Activated T-helper 1 cell treated with anti-CD3 and anti-CD28 coated beads, Interleukin-12 subunit alpha, Interleukin-12 subunit beta, Interleukin-2, Interleukin-4 antibody, amounts not matched to agents 30 ng/mL and 10 ng/mL and 1 ng/mL, durations not matched to agents 14 hours and 24 hours and 36 hours (primary cell): ENCODE measurements around the gene CD59. TPM values are rescaled to one million over a fixed set of nuclear protein-coding genes. Genes with fewer than 3 reads are reported as not detected.
"Not testable (repeated sequence)": the region's sequence is repeated elsewhere in the genome, so short reads cannot be mapped to it uniquely, and the experiment has no call there.

Source experiments
- DNase-seq: peaks from one replicate; pipeline ENCODE4 v3.0.0; 2021; ENCODE audit warnings: low spot score
- H3K27ac Mint-ChIP-seq: one replicate; pipeline ENCODE4 v1.8.0; 2021; ENCODE audit warnings: mild to moderate bottlenecking, mixed read lengths
- H3K27me3 Mint-ChIP-seq: one replicate; pipeline ENCODE4 v1.8.0; 2022; ENCODE audit warnings: mild to moderate bottlenecking, moderate library complexity, mixed read lengths; ENCODE audit not compliant: insufficient read depth
- H3K36me3 Mint-ChIP-seq: one replicate; pipeline ENCODE4 v1.8.0; 2021; ENCODE audit warnings: low read depth, mixed read lengths
- H3K4me1 Mint-ChIP-seq: one replicate; pipeline ENCODE4 v1.8.0; 2021; ENCODE audit warnings: low read depth, mixed read lengths
- H3K4me3 Mint-ChIP-seq: one replicate; pipeline ENCODE4 v1.8.0; 2021; ENCODE audit warnings: mild to moderate bottlenecking, moderate library complexity, mixed read lengths
- H3K9me3 Mint-ChIP-seq: one replicate; pipeline ENCODE4 v1.8.0; 2021; ENCODE audit warnings: mixed read lengths
- intact Hi-C: fragments of 100-400 bp; cut with micrococcal nuclease; formaldehyde crosslinking; loops from one replicate; pipeline ENCODE4 v1.15.1; 2024
- total RNA-seq: library from RNA; stranded (reverse); gene quantifications from 2 replicates; pipeline ENCODE4 v1.2.3, GENCODE V29; 2022

The CD59 gene
- total RNA-seq, 1 donor from 2014 or later: 143 TPM

DNA sequence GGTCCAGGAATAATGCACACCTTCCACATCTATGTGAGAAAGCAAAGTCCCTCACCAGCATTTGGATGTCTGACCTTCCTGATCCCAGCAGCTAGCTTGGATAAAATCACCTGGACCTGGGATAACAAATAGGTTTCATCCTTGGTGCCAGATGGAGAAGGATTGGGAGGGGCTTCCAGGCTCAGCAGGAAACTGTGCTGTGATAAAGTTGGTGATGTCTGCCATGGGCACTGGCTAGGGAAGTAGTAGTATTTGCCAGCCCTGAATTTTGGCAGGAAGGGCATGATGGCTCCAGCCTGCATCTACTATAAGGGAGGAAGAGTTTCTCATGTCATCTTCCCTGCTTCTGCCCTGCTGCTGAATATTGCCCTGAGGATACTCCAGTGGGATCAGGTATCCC, 73.1 kb downstream of the CD59 start:
- H3K4me3 Mint-ChIP-seq: no peak overlapping the region
- no peak overlapping the region for H3K27ac Mint-ChIP-seq
- no peak for DNase-seq
- no peaks in the 10 kb centered on the region for H3K4me1 Mint-ChIP-seq
- intact Hi-C loops: no loop called here
- no peaks in the 10 kb centered on the region for H3K36me3 Mint-ChIP-seq
- no peaks in the 10 kb centered on the region for H3K9me3 Mint-ChIP-seq
- H3K27me3 Mint-ChIP-seq: peaks cover 12% of the 10 kb centered on the region

DNA sequence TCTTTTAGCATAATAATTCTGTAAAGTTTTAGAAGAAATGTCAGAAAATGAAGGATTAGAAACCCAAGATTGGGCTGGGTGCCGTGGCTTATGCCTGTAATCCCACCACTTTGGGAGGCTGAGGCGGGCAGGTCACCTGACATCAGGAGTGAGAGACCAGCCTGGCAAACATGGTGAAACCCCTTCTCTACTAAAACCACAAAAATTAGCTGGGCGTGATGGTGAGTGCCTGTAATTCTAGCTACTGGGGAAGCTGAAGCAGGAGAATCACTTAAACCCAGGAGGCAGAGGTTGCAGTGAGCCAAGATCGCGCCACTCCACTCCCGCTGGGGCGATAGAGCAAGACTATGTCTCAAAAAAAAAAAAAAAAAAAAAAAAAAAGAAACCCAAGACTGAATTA, 74.7 kb downstream of the CD59 start:
- H3K4me1 Mint-ChIP-seq, H3K9me3 Mint-ChIP-seq, DNase-seq, H3K36me3 Mint-ChIP-seq, intact Hi-C loops, H3K27ac Mint-ChIP-seq, H3K4me3 Mint-ChIP-seq: not testable (repeated sequence)
- peaks cover 12% of the 10 kb centered on the region for H3K27me3 Mint-ChIP-seq

DNA sequence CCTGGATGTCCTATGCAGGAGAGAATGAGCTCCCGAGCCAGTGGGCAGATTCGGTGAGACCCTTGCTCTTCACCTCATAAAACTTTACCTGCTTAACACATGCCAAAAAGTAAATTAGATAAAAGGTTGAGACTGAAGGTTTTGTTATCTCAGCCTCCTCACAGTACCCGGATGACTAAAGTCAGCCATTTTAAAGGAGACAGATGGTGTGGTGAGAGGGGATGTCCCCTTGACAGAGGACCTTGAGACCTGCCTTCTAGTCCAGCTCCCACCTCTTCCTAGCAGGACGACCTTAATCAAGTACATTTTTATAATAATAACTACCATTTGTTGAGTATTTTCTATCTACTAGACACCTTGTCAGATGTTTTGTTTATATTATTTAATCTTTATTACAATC, 75.3 kb downstream of the CD59 start:
- no peaks in the 10 kb centered on the region for H3K9me3 Mint-ChIP-seq
- H3K4me3 Mint-ChIP-seq: no peak overlapping the region
- peaks cover 11% of the 10 kb centered on the region for H3K27me3 Mint-ChIP-seq
- no peaks in the 10 kb centered on the region for H3K4me1 Mint-ChIP-seq
- H3K27ac Mint-ChIP-seq: no peak overlapping the region
- no peaks in the 10 kb centered on the region for H3K36me3 Mint-ChIP-seq
- intact Hi-C loops: no loop called here
- DNase-seq: no peak

DNA sequence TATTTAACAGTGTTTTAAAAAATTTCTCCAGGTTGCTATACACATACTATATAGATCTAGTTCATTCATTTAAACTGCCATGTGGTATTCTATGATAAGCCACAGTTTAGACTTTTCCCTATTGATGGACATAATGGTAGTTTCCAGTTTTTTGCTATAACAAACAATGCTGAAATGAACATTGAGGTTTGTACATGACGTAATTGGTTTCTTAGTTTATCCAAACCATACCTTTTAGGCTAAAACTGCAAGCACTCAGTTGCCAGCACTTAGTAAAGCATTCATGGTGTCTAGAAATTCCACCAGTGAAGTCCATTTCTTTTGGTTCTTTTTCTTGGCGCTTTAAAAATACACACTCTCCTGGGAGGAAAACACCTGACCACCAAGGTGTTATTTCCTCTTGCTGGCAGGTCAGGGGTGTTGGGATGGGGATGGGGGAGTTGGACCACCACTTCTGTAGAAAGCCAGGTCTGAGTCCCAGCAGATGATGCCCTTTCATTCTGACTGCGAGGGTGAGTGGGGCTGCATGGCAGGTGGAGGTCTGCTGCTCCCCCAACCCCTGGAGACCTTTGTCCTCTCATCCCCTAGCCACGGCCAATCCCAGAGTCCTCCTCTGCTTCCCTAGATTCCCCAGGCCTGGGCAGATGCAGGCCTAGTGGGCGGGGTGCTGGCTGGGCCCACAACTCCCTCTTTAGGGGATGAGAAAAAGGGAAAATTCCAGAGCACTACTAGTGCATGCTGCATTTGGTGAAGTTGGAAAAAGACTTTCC, 76.7 kb downstream of the CD59 start:
- H3K27ac Mint-ChIP-seq: no peak overlapping the region
- peaks cover 9% of the 10 kb centered on the region for H3K27me3 Mint-ChIP-seq
- no peaks in the 10 kb centered on the region for H3K4me1 Mint-ChIP-seq
- no peaks in the 10 kb centered on the region for H3K36me3 Mint-ChIP-seq
- no peak for DNase-seq
- H3K4me3 Mint-ChIP-seq: no peak overlapping the region
- no peaks in the 10 kb centered on the region for H3K9me3 Mint-ChIP-seq
- intact Hi-C loops: no loop called here

DNA sequence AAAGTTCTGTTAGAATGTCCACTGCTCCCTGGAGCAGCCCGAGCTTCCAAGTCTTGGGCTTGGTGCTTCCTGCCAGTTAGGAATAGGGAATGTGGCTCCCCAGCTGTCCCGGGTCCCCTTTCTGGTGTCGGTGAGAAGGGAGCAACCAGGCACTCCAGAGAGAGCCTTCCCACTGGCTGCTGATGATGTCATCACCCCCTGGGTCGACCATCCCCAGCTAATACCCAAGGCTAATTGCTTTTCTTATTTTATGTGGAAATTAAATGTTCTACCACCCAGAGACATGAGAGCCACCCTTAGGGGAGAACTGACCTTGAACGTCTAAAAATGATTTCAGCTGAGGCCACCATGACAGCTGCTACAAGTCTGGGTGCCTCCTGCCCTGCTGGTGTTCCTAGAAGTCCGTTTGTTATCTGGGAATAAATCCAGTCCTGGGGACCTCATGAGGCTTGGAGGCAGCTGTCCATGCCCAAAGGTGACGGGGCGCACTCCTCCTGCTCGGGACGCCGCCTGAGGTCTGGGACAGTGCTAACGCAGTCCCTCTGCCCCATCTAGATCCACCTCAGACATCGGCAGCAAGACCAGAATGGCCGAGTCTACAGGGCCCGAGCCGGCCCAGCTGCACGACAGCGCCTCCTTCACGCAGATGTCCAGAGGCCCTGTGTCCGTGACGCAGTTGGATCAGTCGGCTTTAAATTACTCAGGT, 77.9 kb downstream of the CD59 start:
- DNase-seq: no peak
- H3K27ac Mint-ChIP-seq: no peak overlapping the region

DNA sequence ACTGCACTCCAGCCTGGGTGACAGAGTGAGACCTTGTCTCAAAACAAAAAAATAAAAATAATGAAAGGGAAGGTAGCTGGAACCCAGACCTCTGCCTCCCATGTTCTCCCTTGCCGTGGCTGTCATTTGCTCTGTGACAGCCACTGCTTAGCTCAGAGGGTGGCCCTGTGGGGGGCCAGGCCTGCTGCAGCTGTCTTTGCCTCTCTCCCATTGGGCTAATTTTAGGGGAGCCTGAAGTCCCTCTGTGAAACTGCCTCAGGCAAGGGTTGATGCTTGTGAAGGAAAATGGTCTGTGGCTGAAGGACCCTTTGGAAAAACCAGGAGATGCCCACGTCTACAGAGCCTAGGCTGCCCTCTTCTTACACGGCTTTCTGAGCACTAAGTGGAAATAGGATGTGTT, 78.5 kb downstream of the CD59 start:
- Mint-ChIP-seq H3K36me3 (no peaks in the 10 kb centered on the region), H3K27me3 (peaks cover 6% of the 10 kb centered on the region), H3K4me3 (no peak overlapping the region), H3K9me3 (no peaks in the 10 kb centered on the region), H3K4me1 (no peaks in the 10 kb centered on the region), H3K27ac (no peak overlapping the region)
- intact Hi-C loops: no loop called here
- DNase-seq: no peak

More for the DNA sequence above, 77.9 kb downstream of the CD59 start:
- no peaks in the 10 kb centered on the region for H3K4me1 Mint-ChIP-seq
- no peaks in the 10 kb centered on the region for H3K9me3 Mint-ChIP-seq
- H3K36me3 Mint-ChIP-seq: no peaks in the 10 kb centered on the region
- intact Hi-C loops: no loop called here
- peaks cover 6% of the 10 kb centered on the region for H3K27me3 Mint-ChIP-seq
- H3K4me3 Mint-ChIP-seq: no peak overlapping the region

DNA sequence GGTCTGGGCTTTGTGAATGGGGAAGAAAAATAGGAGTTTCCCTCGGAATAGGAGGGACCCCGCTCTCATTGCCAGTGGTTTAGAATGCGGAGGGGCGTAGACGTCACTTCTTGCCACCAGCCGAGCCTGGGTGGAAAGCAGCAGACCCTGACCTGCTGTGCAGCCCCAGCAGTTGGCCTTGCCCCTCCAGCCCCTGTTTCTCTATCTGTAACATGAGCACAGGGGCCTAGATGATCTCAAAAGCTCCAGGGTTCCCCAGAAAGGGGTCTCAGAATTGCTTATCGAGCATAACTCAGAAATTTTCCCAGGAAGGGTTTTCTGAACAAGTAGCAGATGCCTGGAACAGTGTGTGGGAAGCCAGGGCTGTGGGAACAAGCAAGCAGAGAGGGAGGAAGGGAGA, 79.5 kb downstream of the CD59 start:
- H3K27ac Mint-ChIP-seq: no peak overlapping the region
- no peaks in the 10 kb centered on the region for H3K9me3 Mint-ChIP-seq
- H3K4me3 Mint-ChIP-seq: no peak overlapping the region
- DNase-seq: no peak
- no peaks in the 10 kb centered on the region for H3K36me3 Mint-ChIP-seq
- intact Hi-C loops: no loop called here
- peaks cover 6% of the 10 kb centered on the region for H3K27me3 Mint-ChIP-seq
- no peaks in the 10 kb centered on the region for H3K4me1 Mint-ChIP-seq

DNA sequence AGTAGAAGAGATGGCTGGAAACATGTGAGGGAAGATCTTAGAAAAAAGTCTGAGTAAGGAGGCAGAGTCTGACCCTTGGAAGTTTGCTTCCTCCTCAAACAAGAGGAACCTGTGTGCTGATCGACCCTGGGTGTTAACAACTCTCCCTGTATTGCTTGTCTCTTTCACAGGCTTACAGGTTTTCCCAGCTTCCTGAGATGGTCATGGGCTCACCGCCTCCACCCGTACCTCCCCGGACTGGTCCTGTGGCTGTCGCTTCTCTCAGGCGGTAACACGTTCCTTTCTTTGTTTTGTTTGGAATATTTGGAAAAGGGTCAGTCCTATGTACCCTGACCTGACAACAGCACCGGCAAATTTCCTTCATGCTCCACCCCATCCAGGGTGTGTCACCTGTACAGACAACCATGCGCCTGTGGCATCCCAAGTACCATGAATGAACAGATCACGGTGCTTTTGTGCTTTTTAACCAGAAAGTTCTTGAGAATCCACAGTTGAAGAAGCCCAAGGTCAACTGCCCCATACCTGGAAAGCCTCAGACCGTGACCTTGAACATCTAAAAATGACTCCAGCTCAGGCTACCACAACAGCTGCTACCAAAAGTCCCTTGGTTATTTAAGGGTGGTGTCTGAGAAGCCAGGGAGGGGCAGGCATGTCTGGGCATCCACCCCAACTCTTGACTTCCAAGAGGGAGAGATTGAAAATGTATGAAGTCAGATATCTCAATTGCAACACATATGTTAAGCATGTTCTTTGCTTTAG, 80.2 kb downstream of the CD59 start:
- H3K9me3 Mint-ChIP-seq: no peaks in the 10 kb centered on the region
- no peak overlapping the region for H3K27ac Mint-ChIP-seq
- no peak overlapping the region for H3K4me3 Mint-ChIP-seq
- no peak for DNase-seq
- intact Hi-C loops: no loop called here
- H3K36me3 Mint-ChIP-seq: no peaks in the 10 kb centered on the region
- H3K4me1 Mint-ChIP-seq: no peaks in the 10 kb centered on the region
- H3K27me3 Mint-ChIP-seq: peaks cover 6% of the 10 kb centered on the region

DNA sequence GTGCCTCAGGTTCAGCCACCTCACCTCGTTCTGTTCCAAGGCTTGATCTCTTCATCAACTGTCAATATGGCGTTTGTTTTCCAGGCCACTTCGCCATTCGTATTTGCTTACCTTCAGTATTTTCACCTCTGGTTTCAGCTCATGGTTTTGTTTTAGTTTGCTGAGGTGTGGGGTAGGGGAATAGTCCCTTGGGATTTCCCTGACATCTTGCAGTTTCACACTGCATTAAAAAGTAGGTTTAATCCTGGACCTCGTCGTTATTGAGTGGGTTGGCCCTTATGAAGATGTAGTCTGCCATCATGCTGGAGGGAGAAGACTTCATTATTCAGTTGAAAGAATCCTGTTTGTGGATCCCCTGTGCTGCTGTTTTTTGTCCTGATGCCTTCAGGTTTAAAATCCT, 81.6 kb downstream of the CD59 start:
- intact Hi-C loops: no loop called here
- Mint-ChIP-seq H3K27ac (no peak overlapping the region), H3K36me3 (no peaks in the 10 kb centered on the region), H3K4me3 (no peak overlapping the region), H3K27me3 (peaks cover 13% of the 10 kb centered on the region), H3K4me1 (no peaks in the 10 kb centered on the region), H3K9me3 (no peaks in the 10 kb centered on the region)
- DNase-seq: no peak

Other genes starting within 250 kb of the CD59 start
- 0.23 TPM in 1 of 2 replicates, not detected in the other for gene C11orf91, start 35.6 kb downstream of the CD59 start, total RNA-seq
- 18.6 and 24.3 TPM in 2 replicates for gene FBXO3, start 38.1 kb upstream of the CD59 start, total RNA-seq
- not detected in 2 replicates for gene LMO2, start 155.7 kb upstream of the CD59 start, total RNA-seq